HL-60 (cell line): ENCODE results near the gene AGAP1.

Source experiments
- DNase-seq, 2 experiments: peaks; one replicate each; pipeline ENCODE4 v3.0.0-alpha.2; 2010 to 2020; ENCODE audit warnings: low read depth in 1 of 2, low spot score in 1 of 2
- H3K27ac ChIP-seq: fragments of 250-450 bp; sonication (Bioruptor Pico); replicated peaks from 2 replicates; pipeline ENCODE4 v1.5.1; 2020; ENCODE audit warnings: mild to moderate bottlenecking, moderate library complexity
- H3K27me3 ChIP-seq: fragments of 250-450 bp; sonication (Bioruptor Pico); 2 replicates; pipeline ENCODE4 v1.5.1; 2021; ENCODE audit warnings: mild to moderate bottlenecking, moderate library complexity; ENCODE audit not compliant: insufficient read depth, poor library complexity, severe bottlenecking
- H3K4me3 ChIP-seq: replicated peaks from 2 replicates; pipeline ENCODE4 v1.5.1; 2011; ENCODE audit warnings: mild to moderate bottlenecking, control low read depth, low read length; ENCODE audit not compliant: insufficient read depth
- CTCF ChIP-seq: IDR thresholded peaks from one replicate; pipeline ENCODE4 v1.5.1; 2011; ENCODE audit warnings: low read length, control low read depth, inconsistent platforms; ENCODE audit not compliant: insufficient read depth
- GABPA ChIP-seq: IDR thresholded peaks from 2 replicates; pipeline ENCODE4 v1.6.1; 2012; ENCODE audit warnings: low read depth
- POLR2AphosphoS5 ChIP-seq: IDR thresholded peaks from 2 replicates; pipeline ENCODE4 v1.6.1; 2012; ENCODE audit warnings: low read depth
- REST ChIP-seq: IDR thresholded peaks from 2 replicates; pipeline ENCODE4 v1.6.1; 2012; ENCODE audit warnings: low read depth; ENCODE audit not compliant: insufficient replicate concordance
- SPI1 ChIP-seq: IDR thresholded peaks from 2 replicates; pipeline ENCODE4 v1.6.1; 2012; ENCODE audit warnings: low read depth, mild to moderate bottlenecking, borderline replicate concordance

Gene AGAP1

GRCh38 chr2:235478609-235479008 is 15.2 kb upstream of the AGAP1 start:
- Histone ChIP-seq H3K27ac (no peak overlapping the region), H3K27me3 (no peaks in the 10 kb centered on the region), H3K4me3 (no peak overlapping the region)
- DNase-seq: no peak
- no peak for TF ChIP-seq SPI1
- no peak for TF ChIP-seq CTCF
- no peak for TF ChIP-seq GABPA
- no peak for TF ChIP-seq POLR2AphosphoS5
- no peak for TF ChIP-seq REST

GRCh38 chr2:235479604-235480003 is 14.2 kb upstream of the AGAP1 start:
- TF ChIP-seq SPI1 (no peak), REST (no peak), GABPA (no peak), CTCF (no peak)
- Histone ChIP-seq H3K27ac (no peak overlapping the region), H3K4me3 (no peak overlapping the region), H3K27me3 (no peaks in the 10 kb centered on the region)
- no peak for DNase-seq

- H3K27ac ChIP-seq: no peak overlapping the region
Measured at GRCh38 chr2:235480614-235481013, 13.2 kb upstream of the AGAP1 start.

More at GRCh38 chr2:235480614-235481013, 13.2 kb upstream of the AGAP1 start:
- DNase-seq: no peak
- TF ChIP-seq REST (no peak), GABPA (no peak), POLR2AphosphoS5 (no peak), CTCF (no peak), SPI1 (no peak)
- no peak overlapping the region for H3K4me3 ChIP-seq
- no peaks in the 10 kb centered on the region for H3K27me3 ChIP-seq
